ENCODE results near the gene SLC50A1.

The SLC50A1 gene

DNA sequence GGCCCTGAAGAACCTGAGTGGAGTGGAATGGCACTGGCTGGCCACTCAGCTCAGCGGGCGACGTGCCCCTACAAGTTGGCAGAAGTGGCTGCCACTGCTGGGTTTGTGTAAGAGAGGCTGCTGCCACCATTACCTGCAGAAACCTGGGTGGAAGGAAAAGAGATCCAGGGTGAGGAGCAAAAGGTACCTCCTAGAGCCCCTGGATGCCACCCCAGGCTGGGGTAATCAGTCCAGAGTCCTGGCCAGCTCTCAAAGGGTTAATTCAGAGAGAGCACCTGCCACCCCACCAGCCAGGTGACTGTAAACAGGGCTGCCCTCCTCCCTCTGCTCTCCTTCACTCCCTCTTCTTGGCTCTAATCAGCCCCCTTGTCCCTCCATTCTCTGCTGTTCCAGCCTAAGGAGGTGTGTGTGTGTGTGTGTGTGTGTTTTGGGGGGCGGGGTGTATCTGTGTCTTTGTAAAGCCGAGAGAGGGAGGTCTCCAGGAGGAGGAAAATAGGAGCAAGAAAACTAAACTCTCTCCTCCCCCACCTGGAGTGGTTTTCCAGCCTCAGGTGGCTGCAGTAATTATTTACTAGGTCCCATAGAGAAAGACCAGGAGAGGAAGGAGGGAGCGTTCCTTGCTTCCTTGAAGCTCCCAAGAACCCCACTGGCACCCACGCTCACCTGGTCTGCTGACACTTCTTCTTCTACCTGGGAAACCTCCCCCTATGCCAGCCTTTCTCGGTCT lies 50.6 kb downstream of the SLC50A1 start:
- TF ChIP-seq, protein P1, sequence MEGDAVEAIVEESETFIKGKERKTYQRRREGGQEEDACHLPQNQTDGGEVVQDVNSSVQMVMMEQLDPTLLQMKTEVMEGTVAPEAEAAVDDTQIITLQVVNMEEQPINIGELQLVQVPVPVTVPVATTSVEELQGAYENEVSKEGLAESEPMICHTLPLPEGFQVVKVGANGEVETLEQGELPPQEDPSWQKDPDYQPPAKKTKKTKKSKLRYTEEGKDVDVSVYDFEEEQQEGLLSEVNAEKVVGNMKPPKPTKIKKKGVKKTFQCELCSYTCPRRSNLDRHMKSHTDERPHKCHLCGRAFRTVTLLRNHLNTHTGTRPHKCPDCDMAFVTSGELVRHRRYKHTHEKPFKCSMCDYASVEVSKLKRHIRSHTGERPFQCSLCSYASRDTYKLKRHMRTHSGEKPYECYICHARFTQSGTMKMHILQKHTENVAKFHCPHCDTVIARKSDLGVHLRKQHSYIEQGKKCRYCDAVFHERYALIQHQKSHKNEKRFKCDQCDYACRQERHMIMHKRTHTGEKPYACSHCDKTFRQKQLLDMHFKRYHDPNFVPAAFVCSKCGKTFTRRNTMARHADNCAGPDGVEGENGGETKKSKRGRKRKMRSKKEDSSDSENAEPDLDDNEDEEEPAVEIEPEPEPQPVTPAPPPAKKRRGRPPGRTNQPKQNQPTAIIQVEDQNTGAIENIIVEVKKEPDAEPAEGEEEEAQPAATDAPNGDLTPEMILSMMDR (conservative IDR thresholded peaks at IDR 0.05; ENCODE audit: low read length) = no peak
- no peak overlapping the region for H3K4me3 ChIP-seq (ENCODE audit: low read length)
- DNase-seq (ENCODE audit: low read depth) = no peak

DNA sequence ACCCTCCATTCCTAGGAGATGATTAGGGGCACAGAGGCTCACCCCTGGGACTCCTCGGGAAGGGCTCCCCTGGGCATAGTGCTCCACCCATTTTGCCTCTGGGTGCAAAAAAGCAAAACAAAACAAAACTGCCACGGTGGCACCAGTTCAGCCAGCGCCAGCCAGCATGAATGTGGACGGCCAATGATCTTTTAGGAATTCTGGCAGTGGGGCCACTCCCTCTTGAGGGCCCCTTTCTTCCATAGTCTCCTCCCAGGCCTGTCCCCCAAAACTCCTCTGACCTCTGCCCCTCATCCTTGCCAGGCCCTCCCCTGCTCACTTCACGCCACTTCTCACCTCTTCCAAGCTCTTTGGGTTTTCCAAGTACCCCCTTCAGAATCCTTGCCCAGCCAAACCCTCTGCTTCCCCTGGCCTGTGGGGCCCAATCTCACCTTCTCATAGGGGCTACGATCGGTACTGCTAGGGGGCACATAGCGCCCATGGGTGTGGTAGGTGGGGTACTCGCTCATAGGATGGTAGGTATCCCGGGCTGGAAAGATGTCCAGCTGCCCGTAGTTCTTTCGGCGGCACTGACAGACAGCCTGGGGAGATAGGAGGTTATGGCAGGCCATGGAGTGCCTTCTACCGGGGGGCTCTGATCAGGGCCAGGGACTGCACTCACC lies 51.3 kb downstream of the SLC50A1 start:
- TF ChIP-seq, protein P1 (conservative IDR thresholded peaks at IDR 0.05; ENCODE audit: low read length) = no peak
- no peak for DNase-seq (ENCODE audit: low read depth)
- no peak overlapping the region for H3K4me3 ChIP-seq (ENCODE audit: low read length)

DNA sequence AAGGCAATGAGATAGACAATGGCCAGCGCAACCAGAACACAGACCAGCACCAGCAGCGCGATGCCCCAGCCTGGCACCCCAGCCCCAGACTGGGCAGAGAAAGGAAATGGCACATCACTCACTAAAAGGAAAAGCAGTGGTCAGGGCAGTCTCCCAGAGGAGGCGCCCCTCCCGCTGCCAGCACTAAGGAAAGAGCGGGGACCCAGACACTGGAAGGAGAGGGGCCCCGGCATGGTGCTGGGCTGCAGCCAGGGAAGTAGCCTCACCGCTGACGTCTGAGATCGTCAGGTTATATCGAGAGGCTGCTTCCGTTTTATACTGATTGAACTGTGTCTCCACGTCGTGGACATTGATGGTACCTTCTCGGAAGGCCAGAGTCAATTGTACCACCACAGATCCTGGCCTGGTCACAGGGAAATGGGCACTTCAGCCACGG lies 51.8 kb downstream of the SLC50A1 start:
- DNase-seq (ENCODE audit: low read depth) = no peak
- TF ChIP-seq, protein P1 (conservative IDR thresholded peaks at IDR 0.05; ENCODE audit: low read length) = no peak

DNA sequence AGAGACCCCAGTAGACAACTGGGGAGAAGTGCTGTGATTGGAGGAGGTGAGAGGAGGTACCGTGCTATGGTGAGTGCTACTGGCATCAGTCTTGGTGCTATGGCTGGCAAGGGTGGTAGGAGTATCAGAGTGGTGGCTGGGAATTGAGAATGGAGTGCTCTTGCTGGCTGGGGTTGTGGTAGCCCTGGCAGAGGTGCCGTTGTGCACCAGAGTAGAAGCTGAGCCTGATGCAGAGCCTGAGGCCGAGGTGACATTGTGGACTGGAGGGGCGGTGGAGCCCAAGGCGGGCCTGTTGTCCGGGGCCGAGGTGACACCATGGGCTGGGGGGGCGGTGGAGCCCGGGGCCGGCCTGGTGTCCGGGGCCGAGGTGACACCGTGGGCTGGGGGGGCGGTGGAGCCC lies 52.6 kb downstream of the SLC50A1 start:
- no peak for DNase-seq (ENCODE audit: low read depth)
- no peak overlapping the region for H3K4me3 ChIP-seq (ENCODE audit: low read length)
- TF ChIP-seq, protein P1 (conservative IDR thresholded peaks at IDR 0.05; ENCODE audit: low read length) = no peak

More for the DNA sequence above, 51.8 kb downstream of the SLC50A1 start:
- H3K4me3 ChIP-seq (ENCODE audit: low read length) = no peak overlapping the region

Data from AG10803 (cell line).